NCI-H1417 (cell line): Measurements from ENCODE around the gene NOTCH1.
"Not testable (repeated sequence)": the region's sequence is repeated elsewhere in the genome, so short reads cannot be mapped to it uniquely, and the experiment has no call there.

Source experiments
- DNase-seq, 3 experiments: peaks; one replicate each; lab custom pipeline; 2025; lab: John Stamatoyannopoulos, UW

Gene NOTCH1

GRCh38 chr9:136578915-136579649 lies 33.2 kb upstream of the NOTCH1 start:
- DNase-seq, result peak in 2 of 3 experiments; percentile 59 to 70

- peak in 1 of 3 experiments; percentile 33 for DNase-seq
Observed at GRCh38 chr9:136578626-136578914, 32.7 kb upstream of the NOTCH1 start.

GRCh38 chr9:136577941-136578625 lies 32.2 kb upstream of the NOTCH1 start:
- DNase-seq, result peak in 2 of 3 experiments; percentile 5 to 21

DNA sequence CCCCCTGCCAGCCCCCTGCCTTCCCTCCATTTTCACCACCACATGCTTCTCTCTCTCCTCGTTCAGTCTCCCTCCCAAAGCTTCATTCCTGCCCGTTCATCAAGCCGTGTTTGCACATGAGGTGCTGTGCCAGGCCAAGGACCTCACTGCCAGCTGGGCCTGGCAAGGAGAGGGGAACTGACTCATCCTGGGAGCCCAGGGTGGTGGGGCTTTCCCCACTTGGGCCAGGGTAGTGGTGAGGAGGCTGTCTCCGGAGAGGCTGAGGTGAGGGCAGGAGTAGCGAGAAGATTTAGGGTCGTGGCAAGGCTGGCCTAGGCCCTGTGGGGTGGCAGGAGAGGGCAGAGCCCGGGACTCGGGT lies 30.4 kb upstream of the NOTCH1 start:
- DNase-seq, result no peak

DNA sequence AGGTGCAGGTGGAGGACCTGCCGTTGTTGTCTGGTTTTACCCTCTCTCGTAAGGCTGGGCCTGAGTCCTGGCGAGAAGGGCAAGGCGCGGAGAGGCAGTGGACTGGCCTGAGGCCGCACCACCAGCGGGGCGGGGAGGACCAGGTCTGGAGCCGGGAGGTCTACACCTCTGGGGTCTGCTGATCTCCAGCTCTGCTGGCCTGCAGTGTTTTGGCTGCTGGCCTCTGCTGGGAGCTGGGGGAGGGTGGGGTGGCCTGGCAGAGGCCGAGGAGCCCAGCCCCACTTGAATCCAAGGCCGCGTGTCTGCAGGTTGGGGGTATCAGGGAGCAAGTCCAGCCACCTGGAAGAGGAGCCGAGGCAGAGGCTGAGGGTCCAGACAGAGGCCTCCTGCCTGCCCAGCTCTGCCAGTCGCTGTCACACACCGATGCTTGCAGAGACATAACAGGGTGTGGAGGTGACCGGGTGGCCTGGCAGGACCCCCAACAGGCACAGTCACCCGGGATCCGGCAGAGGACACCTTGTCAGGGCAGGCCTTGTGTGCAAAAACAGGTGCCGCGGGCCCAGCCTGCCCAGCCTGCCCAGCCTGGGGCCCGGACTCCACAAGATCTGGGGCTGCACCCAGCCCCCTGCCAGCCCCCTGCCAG lies 29.9 kb upstream of the NOTCH1 start:
- no peak for DNase-seq

DNA sequence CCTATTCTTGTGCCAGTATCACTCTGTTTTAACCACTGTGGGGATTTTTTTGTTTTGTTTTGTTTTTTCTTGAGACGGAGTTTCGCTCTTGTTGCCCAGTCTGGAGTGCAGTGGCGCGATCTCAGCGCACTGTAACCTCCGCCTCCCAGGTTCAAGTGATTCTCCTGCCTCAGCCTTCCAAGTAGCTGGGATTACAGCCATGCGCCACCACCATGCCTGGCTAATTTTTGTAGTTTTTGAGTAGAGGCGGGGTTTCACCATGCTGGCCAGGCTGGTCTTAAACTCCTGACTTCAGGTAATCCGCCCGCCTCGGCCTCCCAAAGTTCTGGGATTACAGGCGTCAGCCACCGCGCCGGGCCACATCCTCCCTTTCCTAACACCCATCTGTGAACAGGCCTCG lies 28.8 kb upstream of the NOTCH1 start:
- DNase-seq, result not testable (repeated sequence)

DNA sequence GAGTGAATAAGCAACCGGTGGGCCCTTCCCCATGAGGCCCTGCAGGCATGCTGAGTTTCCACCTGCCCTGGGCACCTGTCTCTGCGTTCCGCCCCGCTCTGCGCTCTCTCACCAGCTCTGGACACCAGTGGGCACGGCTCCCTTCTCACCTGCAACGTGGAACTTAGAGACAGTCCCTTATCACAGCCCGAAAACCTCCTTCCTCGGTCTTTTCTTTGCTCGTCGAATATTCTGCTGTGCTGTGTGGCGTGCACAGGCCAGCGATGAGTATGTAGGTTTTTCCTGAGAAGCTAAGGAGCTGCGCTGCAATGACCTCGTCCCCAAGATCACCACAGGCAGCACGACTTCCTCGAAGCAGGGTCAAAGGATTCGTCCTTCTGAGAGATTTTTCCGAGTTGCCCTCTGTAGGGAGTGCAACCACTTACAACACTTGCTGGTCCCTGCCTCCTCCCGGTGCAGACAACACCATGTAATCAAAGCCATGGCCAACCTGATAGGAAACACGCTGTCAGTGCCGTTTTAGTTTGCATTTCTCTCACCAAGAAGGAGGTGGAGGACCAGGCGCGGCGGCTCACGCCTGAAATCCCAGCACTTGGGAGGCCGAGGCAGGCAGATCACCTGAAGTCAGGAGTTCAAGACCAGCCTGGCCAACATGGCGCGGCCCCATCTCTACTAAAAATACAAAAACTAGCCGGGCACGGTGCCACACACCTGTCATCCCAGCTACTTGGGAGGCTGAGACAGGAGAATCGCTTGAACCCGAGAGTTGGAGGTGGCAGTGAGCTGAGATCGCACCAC lies 27.2 kb upstream of the NOTCH1 start:
- DNase-seq, result no peak

- no peak for DNase-seq
Observed at GRCh38 chr9:136572003-136572827, 26.4 kb upstream of the NOTCH1 start.

DNA sequence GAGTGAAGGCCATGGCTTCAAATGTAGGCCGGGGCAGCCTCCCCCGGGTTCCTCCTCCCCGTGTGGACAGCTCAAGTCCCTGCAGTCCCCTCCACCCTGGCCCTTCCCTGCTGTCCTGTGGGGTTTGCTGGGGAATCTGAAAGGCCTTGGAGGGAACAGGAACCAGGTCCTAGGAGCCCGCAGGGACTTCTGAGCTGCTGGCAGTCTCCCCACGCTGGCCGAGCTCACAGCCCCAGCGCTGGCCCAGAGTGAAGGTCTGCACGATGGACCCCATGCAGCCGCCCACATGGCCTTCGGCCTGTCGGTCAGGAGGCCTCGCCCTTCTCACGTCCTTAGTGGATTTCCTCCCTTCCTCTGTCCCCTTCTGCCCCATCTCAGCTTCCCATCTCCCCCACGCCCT lies 25.7 kb upstream of the NOTCH1 start:
- no peak for DNase-seq

GRCh38 chr9:136570916-136571315 lies 25.1 kb upstream of the NOTCH1 start:
- DNase-seq, result no peak

GRCh38 chr9:136570191-136570845 lies 24.5 kb upstream of the NOTCH1 start:
- DNase-seq, result no peak

DNA sequence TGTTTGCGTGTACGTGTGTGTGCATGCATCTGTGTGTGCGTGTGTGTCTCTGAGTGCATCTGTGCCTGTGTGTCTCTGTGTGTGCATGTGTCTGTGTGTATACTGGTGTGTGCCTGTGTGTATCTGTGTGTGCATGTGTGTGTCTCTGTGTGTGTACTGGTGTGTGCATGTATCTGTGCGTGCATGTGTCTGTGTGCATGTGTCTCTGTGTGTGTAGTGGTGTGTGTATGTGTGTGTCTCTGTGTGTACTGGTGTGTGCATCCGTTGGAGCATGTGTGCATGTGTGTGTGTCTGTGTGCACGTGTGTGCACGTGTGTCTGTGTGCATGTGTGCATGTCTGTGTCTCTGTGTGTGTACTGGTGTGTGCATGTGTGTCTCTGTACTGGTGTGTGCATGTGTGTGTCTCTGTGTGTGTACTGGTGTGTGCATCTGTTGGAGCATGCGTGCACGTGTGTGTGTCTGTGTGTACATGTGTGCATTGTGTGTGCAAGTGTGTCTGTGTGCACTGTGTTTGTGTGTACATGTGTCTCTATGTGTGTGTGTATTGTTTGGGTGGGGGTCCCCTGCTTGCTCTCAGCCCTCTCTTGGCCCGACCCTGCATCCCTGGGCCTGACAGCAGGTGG lies 23.8 kb upstream of the NOTCH1 start:
- DNase-seq, result no peak

DNA sequence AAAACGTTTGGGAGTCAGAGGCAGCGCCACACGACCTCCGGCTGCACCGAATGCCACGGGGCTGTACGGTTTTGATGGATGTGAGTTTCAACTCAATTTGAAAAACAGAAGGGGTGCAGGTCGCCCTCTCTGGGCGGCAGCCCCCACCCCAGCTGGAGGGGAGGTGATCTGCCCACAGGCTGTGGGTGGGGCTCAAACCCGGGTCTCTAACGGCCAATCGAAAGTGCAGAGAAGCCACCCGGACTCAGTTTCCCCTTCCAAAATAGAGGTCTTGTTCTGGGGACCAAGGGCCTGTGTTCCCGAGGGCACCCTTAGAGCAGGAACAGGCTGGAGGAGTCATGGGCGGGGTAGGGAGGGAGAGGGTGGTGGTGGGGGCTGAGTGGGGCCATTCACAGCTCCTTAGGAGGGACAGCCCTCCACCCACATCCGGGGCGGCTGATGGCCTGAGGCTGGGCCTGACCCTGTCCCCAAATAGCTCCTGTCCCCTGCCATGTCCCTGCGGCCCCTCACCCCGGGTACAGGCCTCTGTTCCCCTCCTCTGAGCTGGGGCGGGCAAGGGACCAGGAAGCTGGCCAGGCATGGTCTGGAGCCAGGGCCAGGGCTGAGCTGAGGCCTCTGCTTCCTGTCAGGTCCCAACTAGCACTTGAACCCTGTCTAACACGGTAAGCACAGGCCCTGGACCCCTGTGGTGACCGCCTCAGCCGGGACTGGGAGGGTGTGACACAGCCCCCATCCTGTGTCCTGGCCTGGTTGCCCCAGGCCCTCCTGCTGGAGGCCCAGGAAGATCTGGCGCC lies 22.6 kb upstream of the NOTCH1 start:
- DNase-seq, result no peak

DNA sequence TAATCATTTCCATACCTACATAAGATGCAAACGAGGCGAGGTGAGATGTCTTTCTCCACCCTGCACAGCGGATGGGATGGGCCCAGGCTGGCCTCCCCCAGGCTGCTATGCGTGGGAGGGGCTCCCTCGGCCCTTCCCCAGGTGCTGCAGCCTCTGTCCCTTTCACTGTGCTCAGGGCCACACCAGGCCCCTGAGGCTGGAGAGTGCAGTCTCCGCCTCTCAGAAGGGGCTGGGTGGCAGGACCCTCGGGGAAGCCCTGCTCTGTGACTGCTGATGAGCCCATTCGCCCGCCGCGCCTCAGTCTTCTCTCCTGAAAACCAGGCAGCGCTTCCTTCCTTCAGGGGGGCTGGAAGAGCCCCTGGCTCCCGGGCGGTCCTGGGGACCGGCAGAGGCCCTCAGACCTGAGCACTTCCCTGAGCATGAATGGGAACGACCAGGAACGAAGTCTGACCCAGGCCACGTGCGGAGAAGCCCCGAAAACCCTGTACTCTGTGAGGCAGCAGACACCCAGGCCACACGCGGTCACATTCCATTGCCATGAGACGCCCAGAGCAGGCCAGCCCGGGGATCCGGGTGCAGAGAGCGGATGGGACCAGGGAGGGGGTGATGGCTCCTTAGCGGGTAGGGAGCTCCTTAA lies 21.9 kb upstream of the NOTCH1 start:
- no peak for DNase-seq

GRCh38 chr9:136566901-136567300 lies 21.1 kb upstream of the NOTCH1 start:
- DNase-seq, result no peak

- DNase-seq, result no peak
Observed at GRCh38 chr9:136566553-136566895, 20.7 kb upstream of the NOTCH1 start.

GRCh38 chr9:136565715-136566552 lies 20.1 kb upstream of the NOTCH1 start:
- DNase-seq, result no peak

- no peak for DNase-seq
Observed at GRCh38 chr9:136565086-136565714, 19.4 kb upstream of the NOTCH1 start.
